Endodermal cell (in vitro differentiated cells): ENCODE measurements around the gene DOHH. TPM values are rescaled to one million over a fixed set of nuclear protein-coding genes. Genes with fewer than 3 reads are reported as not detected.

ENCODE experiments used
- DNase-seq: peaks from one replicate; pipeline ENCODE4 v3.0.0-alpha.2; 2017
- H3K27ac ChIP-seq: 2 replicates; pipeline ENCODE4 v1.5.1; 2013; ENCODE audit warnings: mild to moderate bottlenecking, low read depth, low read length, moderate library complexity
- H3K27me3 ChIP-seq: 2 replicates; pipeline ENCODE4 v1.6.1; 2013; ENCODE audit warnings: mild to moderate bottlenecking, low read length, moderate library complexity; ENCODE audit not compliant: insufficient read depth, control insufficient read depth, poor library complexity, severe bottlenecking
- H3K36me3 ChIP-seq: 2 replicates; pipeline ENCODE4 v1.7.0; 2013; ENCODE audit warnings: mild to moderate bottlenecking, low read length, moderate library complexity; ENCODE audit not compliant: control insufficient read depth, insufficient read depth
- H3K4me1 ChIP-seq: one replicate; pipeline ENCODE4 v1.7.0; 2013; ENCODE audit warnings: low read length; ENCODE audit not compliant: control insufficient read depth, insufficient read depth
- H3K4me3 ChIP-seq: 2 replicates; pipeline ENCODE4 v1.5.1; 2013; ENCODE audit warnings: mild to moderate bottlenecking, low read length, moderate library complexity
- H3K9ac ChIP-seq: 2 replicates; pipeline ENCODE4 v1.6.1; 2013; ENCODE audit warnings: mild to moderate bottlenecking, low read length, moderate library complexity; ENCODE audit not compliant: poor library complexity, severe bottlenecking; ENCODE audit errors: extremely low read depth
- H3K9me3 ChIP-seq: 2 replicates; pipeline ENCODE4 v1.6.1; 2013; ENCODE audit warnings: mild to moderate bottlenecking, low read length, moderate library complexity; ENCODE audit not compliant: control insufficient read depth
- H3K27ac Mint-ChIP-seq: 2 replicates; pipeline ENCODE4 v1.8.0; 2020; ENCODE audit warnings: mixed read lengths
- H3K27me3 Mint-ChIP-seq: 2 replicates; pipeline ENCODE4 v1.8.0; 2021; ENCODE audit warnings: mild to moderate bottlenecking, mixed read lengths; ENCODE audit not compliant: insufficient read depth
- H3K36me3 Mint-ChIP-seq: 2 replicates; pipeline ENCODE4 v1.8.0; 2020; ENCODE audit warnings: low read depth, mixed read lengths
- H3K4me1 Mint-ChIP-seq: 2 replicates; pipeline ENCODE4 v1.8.0; 2020; ENCODE audit warnings: mixed read lengths
- H3K4me3 Mint-ChIP-seq: 2 replicates; pipeline ENCODE4 v1.8.0; 2020; ENCODE audit warnings: mild to moderate bottlenecking, moderate library complexity, mixed read lengths
- H3K9me3 Mint-ChIP-seq: 2 replicates; pipeline ENCODE4 v1.8.0; 2020; ENCODE audit warnings: mild to moderate bottlenecking, mixed read lengths
- WGBS, 2 experiments: methylation state at CpG; one replicate each; pipeline versions ENCODE4 v1.1.5 to v1.1.7; 2013; ENCODE audit warnings: missing lambda C conversion rate in 2 of 2, mixed read lengths in 1 of 2; ENCODE audit not compliant: insufficient coverage in 1 of 2, insufficient read length in 1 of 2; 5-methylcytosine and 5-hydroxymethylcytosine counted together
- total RNA-seq, 2 donors: library from RNA; stranded (reverse); fragmentation: NEBNext Ultra II Directional in 1 of 2; extraction: Animal tissue kit (Norgen Biotek cat#: 25700) in 1 of 2; gene quantifications; 2 replicates in 1 of 2; 3 replicates in 1 of 2; pipeline ENCODE4 v1.2.1, GENCODE V29; 2021
- TF ChIP-seq, protein P1 (sequence below): fragments of 200-600 bp; sonication (generic); conservative IDR thresholded peaks from 2 replicates; pipeline ENCODE4 v1.5.0; 2021; ENCODE audit warnings: antibody characterized with exemption, mild to moderate bottlenecking

The DOHH gene
- total RNA-seq, 2 donors from 2014 or later, result 13.4 to 14.3 TPM

DNA sequence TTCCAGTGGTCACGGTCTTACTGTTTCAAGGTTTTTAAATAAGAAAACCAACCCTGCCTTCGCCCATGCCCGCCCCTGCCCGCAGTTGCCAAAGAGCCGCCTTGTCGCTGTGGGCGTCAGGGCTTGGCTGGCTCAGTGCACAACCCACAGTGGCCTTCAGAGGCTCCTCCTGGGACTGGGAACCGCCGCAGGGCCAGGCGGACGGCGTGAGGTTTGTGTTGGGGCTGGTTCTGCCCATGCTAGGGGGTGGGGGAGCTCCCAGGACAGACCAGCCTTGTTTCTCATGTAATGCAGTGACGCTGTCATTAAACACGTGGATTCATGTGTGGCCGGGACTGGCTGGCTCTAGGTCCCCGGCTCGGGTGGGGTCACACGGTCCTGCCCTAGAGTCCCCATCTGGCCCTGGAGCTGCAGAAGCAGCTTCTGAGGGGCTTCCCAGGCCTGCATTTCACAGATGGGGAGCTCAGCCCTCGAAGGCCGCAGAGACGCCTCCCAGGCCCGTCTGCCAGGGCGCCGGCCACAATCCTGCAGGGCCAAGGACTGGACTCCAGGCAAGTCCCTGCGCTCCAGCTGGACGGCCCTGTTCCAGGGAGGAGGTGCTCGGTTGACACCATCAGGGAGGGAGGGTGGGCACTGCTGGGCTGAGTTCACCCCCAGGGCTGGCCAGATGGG, 36.1 kb upstream of the DOHH start:
- no peaks in the 10 kb centered on the region for H3K9me3 Mint-ChIP-seq
- H3K9me3 ChIP-seq, result no peaks in the 10 kb centered on the region
- WGBS, 2 experiments, result 95 to 98% methylated on average over 19 to 27 of the region's 27 CpGs
- TF ChIP-seq, protein P1, sequence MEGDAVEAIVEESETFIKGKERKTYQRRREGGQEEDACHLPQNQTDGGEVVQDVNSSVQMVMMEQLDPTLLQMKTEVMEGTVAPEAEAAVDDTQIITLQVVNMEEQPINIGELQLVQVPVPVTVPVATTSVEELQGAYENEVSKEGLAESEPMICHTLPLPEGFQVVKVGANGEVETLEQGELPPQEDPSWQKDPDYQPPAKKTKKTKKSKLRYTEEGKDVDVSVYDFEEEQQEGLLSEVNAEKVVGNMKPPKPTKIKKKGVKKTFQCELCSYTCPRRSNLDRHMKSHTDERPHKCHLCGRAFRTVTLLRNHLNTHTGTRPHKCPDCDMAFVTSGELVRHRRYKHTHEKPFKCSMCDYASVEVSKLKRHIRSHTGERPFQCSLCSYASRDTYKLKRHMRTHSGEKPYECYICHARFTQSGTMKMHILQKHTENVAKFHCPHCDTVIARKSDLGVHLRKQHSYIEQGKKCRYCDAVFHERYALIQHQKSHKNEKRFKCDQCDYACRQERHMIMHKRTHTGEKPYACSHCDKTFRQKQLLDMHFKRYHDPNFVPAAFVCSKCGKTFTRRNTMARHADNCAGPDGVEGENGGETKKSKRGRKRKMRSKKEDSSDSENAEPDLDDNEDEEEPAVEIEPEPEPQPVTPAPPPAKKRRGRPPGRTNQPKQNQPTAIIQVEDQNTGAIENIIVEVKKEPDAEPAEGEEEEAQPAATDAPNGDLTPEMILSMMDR, result no peak
- peak overlapping the region; percentile 32 for H3K27ac ChIP-seq
- H3K27me3 ChIP-seq, result no peaks in the 10 kb centered on the region
- H3K36me3 ChIP-seq, result peaks cover 30% of the 10 kb centered on the region
- no peak overlapping the region for H3K4me3 Mint-ChIP-seq
- H3K27ac Mint-ChIP-seq, result no peak overlapping the region
- DNase-seq, result no peak
- no peaks in the 10 kb centered on the region for H3K27me3 Mint-ChIP-seq
- no peaks in the 10 kb centered on the region for H3K4me1 Mint-ChIP-seq
- H3K9ac ChIP-seq, result no peak overlapping the region
- H3K4me1 ChIP-seq, result no peaks in the 10 kb centered on the region
- no peak overlapping the region for H3K4me3 ChIP-seq
- H3K36me3 Mint-ChIP-seq, result peaks cover 45% of the 10 kb centered on the region

DNA sequence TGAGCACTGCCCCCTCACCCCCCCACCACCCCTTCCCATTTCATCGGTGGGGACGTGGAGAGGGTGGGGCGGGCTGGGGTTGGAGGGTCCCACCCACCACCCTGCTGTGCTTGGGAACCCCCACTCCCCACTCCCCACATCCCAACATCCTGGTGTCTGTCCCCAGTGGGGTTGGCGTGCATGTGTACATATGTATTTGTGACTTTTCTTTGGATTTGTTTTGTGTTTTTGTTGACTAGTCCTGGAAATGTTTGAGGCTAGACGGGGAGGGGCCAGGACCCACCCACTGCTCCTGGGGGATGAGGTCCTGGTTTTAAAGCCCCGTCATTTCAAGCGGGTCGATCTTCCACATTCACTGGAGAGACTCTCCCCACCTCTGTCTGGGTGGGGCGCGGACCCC, 35.5 kb upstream of the DOHH start:
- Histone ChIP-seq H3K27ac (no peak overlapping the region), H3K9ac (no peak overlapping the region), H3K36me3 (peaks cover 30% of the 10 kb centered on the region), H3K27me3 (no peaks in the 10 kb centered on the region), H3K9me3 (no peaks in the 10 kb centered on the region), H3K4me1 (no peaks in the 10 kb centered on the region), H3K4me3 (no peak overlapping the region)
- no peak for DNase-seq
- Mint-ChIP-seq H3K4me1 (no peaks in the 10 kb centered on the region), H3K27me3 (no peaks in the 10 kb centered on the region), H3K36me3 (peaks cover 49% of the 10 kb centered on the region), H3K4me3 (no peak overlapping the region), H3K27ac (no peak overlapping the region), H3K9me3 (no peaks in the 10 kb centered on the region)
- WGBS, 2 experiments, result 94 to 98% methylated on average over 6 to 9 of the region's 10 CpGs
- TF ChIP-seq, protein P1, result no peak

DNA sequence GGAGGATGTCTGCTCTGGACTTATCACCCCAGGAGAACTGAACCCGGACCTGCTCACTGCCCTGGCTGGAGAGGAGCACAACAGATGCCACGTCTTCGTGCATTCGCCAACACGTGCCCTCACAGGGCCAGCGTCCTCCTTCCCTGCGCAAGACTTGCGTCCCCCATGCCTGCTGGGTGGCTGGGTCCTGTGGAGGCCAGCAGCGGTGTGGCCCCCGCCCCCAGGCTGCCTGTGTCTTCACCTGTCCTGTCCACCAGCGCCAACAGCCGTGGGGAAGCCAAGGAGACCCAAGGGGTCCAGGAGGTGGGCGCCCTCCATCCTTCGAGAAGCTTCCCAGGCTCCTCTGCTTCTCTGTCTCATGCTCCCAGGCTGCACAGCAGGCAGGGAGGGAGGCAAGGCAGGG, 35.1 kb upstream of the DOHH start:
- Histone ChIP-seq H3K4me1 (no peaks in the 10 kb centered on the region), H3K9ac (no peak overlapping the region), H3K36me3 (peaks cover 30% of the 10 kb centered on the region), H3K27me3 (no peaks in the 10 kb centered on the region), H3K27ac (no peak overlapping the region), H3K9me3 (no peaks in the 10 kb centered on the region), H3K4me3 (no peak overlapping the region)
- Mint-ChIP-seq H3K4me1 (no peaks in the 10 kb centered on the region), H3K27ac (no peak overlapping the region), H3K36me3 (peaks cover 50% of the 10 kb centered on the region), H3K4me3 (no peak overlapping the region), H3K27me3 (no peaks in the 10 kb centered on the region), H3K9me3 (no peaks in the 10 kb centered on the region)
- TF ChIP-seq, protein P1, result no peak
- WGBS, 2 experiments, result 93 to 98% methylated on average over 14 of the region's 14 CpGs
- no peak for DNase-seq
